Skin of body (tissue), 3 donors: ENCODE measurements around the gene CEP128. TPM values are rescaled to one million over a fixed set of nuclear protein-coding genes. Genes with fewer than 3 reads are reported as not detected.

Experiments used
- DNase-seq: peaks from one replicate; lab custom pipeline; 2025; lab: John Stamatoyannopoulos, UW
- small RNA-seq: library from RNA; depleted of rRNA; stranded (forward); fragments of <200 nt; gene quantifications from one replicate; pipeline ENCODE3, GENCODE V24; 2014; ENCODE audit warnings: low replicate concordance
- total RNA-seq: library from RNA; depleted of rRNA; stranded (reverse); fragments of >200 nt; gene quantifications from one replicate; pipeline ENCODE4 v1.2.3, GENCODE V29; 2014

Gene CEP128
- total RNA-seq, 1 donor from 2014 or later: 11.8 TPM

DNA sequence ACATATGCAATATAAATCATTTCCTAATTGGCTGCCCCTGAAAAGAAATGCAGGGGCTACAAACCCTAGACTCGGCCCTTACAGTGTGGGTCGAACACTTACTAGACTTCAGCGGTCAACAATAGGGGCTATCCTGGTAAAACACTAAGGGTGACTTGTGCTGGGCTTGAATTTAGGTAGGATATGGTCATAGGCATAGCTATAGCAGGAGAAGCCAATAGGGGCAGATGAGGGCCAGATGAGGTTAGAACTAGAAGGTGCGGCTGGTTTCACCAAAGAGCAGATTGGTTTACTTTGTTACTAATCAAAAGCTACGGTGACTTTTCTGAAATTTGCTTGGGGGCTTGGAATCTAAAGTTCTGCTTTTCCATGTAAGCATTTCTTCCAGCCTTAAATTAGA, 447.9 kb downstream of the CEP128 start:
- DNase-seq: no peak

DNA sequence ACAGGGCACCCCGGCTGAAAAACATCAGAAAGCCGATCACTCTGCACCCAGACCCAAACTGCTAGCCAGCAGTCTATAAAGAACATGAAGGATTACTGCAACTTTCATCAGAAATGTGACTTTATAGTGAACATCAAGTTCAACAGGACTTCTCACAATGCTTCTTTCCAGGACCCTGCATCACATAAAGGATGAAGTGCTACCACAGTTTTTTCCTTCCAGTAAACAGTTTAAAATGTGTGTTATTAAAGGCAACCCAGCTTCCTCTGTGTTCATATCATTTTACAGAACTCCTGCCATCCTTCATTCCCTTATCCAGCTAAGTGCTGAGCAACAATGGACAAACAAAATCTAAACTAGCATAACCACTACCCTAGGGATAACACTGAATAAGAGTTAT, 449.9 kb downstream of the CEP128 start:
- DNase-seq: no peak

DNA sequence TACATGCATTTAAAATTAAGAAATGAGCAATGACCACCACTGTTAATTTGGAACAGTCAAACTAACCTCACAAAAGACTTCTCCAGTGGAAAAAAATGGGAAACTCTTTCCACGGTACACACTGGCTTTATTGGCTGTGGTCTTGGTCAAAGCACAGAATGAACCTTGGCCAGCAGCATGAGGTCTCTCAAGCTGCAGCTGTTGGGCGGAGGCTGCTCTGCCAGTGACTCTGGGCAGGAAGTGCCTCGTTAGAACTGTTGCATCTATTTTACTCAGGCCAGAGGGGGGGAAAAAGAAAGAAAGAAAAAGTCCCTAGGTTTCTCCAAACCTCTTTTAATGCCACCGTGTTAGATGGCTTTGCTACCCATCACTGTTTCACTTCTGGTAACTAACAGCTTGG, 450.4 kb downstream of the CEP128 start:
- no peak for DNase-seq

DNA sequence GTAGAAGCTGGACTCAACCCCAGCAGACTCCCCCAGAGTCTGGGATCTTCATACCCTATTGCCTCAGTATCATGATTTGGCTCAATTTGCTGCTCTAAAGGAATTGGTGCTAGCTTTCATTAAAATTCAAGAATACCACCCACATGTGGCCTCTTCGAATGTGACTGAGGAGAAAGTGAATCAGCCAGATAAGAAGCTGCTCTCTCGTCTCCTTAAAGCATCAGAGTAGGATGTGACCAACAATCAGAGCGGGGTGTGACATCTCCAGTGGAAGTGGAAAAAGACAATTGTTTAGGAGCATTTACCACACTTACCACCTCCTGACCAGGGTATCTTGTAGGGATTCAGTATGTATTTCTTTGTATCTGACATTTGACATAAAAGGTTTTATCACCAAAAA, 452.0 kb downstream of the CEP128 start:
- DNase-seq: no peak

- no peak for DNase-seq
Observed at GRCh38 chr14:80485764-80486163, 455.8 kb downstream of the CEP128 start.

DNA sequence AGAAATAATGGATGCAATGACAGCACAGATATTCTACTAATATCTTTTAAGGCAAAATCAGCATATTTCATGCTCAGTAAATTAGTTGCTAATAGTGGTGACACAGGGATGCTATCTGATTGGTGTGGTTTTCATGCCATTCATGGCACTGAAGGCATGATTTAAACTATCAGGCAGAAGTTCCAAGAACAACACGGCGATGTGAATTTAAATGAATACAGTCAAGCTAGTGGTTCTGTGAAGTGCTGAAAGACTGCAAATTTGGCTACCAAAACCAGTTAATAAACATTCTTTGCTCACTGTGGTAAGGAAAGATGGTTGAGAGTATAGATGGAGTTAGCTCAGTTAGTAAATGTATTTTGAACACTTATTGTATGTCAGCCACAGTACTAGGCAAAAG, 458.2 kb downstream of the CEP128 start:
- no peak for DNase-seq

- DNase-seq: no peak
Observed at GRCh38 chr14:80477388-80478160, 464.0 kb downstream of the CEP128 start.

- DNase-seq: no peak
Observed at GRCh38 chr14:80475074-80475473, 466.5 kb downstream of the CEP128 start.

GRCh38 chr14:80468331-80469122, 473.0 kb downstream of the CEP128 start:
- no peak for DNase-seq

GRCh38 chr14:80465546-80466220, 475.9 kb downstream of the CEP128 start:
- no peak for DNase-seq

DNA sequence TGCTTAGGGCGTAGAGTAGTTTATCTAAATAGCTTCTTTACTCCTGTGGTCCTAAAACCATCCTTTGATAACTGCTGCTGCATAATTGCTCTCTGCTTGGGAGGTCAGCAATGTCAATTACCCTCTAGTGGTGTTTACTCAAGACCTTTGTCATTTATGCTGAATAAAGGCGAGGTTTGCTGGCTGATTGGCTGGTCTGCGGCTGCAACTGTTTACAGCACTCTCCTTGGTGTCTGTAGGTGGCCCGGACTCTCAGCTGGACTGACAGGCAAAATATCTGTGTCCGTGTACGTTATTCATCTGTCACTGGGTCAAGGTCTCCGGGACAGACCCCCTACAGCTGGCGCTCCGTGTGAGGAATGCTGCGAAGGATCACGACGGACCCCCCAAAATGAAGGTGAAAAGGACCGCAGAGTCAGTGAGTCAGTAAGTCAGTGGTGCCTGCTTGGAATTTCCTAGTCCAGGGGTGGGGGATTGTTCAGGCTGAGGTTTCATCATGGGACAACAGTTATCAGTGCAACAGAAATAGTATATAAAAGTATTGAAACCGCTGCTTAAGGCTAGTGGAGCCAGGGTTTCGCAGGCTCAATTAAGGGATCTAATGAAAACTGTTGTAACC, 476.9 kb downstream of the CEP128 start:
- DNase-seq: no peak

DNA sequence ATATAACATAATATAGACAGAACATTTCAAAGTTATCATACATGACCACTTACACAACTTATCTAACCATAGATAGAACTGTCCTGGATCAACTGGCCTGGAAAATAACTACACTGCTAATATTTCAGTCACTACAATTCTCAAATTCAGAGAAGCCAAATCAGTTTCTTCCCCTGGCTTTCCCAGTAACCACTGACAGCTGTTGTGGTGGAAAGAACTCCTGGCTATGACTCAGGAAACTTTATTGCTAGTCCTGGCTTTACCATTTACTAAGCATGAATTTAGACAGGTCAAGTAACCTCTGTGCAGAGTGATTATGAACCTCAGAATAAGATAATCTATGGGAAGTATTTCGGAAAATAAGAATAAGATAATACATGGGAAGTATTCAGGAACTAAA, 485.3 kb downstream of the CEP128 start:
- DNase-seq: no peak

DNA sequence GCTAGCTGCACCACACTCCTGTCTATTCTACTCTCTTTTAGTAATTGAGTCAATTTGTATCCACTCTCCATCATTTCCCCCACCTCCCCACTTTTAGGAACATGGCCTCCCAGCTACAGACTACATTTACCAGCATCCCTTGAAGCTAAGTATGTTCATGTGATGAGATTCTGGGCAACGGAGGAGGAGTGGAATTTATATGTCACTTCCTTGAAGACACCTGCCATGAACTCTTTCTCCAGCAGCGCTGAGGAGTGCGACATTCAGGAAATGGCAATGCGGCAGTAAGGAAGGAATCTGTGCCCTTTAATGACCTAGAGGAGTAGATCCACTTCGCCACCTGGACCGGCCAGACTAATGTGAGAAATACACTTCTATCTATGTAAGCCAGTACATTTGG, 486.5 kb downstream of the CEP128 start:
- DNase-seq: no peak

DNA sequence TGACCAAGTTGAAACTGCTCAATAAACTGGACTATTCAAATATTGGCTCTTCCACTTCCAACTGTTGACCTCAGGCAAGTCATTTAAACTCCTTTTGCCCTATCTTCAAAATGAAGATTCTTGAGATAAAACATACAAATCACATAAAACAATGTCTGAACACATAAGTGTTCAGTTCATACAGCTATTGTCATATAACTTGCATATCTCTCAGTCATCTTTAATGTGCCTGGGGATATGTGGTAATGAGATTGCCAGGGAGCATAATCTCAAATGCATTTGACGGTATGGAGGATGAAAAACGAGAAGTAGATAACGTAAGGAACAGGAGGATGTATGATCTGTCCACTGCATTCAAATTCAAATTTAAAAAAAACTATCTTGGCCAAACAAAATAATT, 493.3 kb downstream of the CEP128 start:
- no peak for DNase-seq

DNA sequence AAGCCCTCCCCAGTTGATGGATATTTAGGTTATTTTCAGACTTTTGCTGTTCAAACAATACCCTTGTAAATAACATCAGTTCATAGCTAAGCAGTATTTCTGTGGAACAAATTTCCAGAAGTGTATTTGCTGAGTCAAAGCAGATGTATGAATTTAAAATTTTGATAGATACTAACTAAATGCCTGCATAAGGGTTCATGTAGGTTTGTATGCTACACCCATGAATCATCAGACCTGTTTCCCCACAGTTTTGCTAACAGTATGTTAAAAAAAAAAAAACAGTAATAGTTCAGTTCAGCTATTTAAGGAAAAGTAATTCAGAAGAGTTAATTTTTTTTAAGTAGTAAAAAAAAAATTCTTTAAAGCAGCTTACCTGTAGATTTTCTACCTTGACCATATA, 494.1 kb downstream of the CEP128 start:
- no peak for DNase-seq

Small RNA genes lying within 50 kb of the gene (small RNA-seq; reads per million reads assigned to genes)
- not detected for gene AC022404.1

Other genes starting within 250 kb of the CEP128 start
- gene TSHR, start 13.9 kb upstream of the CEP128 start, total RNA-seq: 2.9 TPM